ENCODE data around the gene DUSP1. TPM values are rescaled to one million over a fixed set of nuclear protein-coding genes. Genes with fewer than 3 reads are reported as not detected.

The DUSP1 gene
- total and polyA plus RNA-seq, 2 of the 13 experiments (the other 11 are each of a cell fraction or from before 2014, with no cell fraction given) = 27.1 to 55.5 TPM

DNA sequence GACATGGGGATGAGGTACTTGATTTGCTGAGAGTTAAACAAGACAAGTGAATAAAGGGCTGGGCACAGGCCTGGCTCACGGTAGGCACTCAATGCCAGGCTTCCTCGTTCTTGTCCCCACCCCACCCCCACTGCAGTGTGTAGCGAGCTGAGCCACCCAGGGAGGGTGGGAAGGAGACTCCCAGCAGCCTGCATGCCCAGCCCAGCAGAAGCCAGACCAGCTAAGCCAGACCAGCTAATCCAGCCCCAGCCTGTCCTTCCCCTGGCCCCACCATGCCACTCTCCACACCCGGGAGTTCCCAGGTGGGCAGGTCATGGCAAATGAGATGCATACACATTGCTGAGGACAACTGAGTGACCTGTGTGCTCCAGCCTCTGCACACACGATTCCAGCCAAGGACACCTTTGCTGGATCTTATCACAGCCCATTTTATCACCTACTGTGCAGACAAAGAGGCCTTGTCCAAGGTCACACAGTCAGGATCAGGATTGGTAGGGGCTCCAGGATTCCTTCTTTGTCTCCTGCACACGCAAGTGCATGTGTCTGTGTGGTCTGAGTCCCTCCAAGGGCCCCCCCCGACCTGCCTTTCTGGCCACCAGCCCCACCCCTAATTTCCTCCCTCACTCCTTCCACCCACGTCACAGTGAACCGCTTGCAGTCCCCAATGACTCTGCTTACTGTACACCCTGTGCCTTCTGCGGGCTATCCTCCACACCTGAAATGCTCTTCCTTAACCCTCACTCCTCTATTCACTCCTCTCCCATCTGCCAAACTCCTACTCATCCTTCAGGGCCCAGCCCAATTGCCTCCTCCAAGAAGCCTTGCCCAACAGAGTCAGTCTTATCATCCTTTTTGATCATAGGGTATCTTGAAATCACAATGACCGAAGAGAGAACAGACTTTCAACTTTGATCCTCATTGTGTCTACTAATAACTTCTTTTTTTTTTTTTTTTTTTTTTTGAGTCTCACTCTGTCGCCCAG is 26.6 kb downstream of the DUSP1 start (continued):
- TF ChIP-seq, protein P1, sequence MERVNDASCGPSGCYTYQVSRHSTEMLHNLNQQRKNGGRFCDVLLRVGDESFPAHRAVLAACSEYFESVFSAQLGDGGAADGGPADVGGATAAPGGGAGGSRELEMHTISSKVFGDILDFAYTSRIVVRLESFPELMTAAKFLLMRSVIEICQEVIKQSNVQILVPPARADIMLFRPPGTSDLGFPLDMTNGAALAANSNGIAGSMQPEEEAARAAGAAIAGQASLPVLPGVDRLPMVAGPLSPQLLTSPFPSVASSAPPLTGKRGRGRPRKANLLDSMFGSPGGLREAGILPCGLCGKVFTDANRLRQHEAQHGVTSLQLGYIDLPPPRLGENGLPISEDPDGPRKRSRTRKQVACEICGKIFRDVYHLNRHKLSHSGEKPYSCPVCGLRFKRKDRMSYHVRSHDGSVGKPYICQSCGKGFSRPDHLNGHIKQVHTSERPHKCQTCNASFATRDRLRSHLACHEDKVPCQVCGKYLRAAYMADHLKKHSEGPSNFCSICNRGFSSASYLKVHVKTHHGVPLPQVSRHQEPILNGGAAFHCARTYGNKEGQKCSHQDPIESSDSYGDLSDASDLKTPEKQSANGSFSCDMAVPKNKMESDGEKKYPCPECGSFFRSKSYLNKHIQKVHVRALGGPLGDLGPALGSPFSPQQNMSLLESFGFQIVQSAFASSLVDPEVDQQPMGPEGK (CRISPR knock-in tag; IDR thresholded peaks at IDR 0.05) = 0 out of 2 replicates have a peak, but pooled peaks have one; percentile 30
- TF ChIP-seq, protein P2, sequence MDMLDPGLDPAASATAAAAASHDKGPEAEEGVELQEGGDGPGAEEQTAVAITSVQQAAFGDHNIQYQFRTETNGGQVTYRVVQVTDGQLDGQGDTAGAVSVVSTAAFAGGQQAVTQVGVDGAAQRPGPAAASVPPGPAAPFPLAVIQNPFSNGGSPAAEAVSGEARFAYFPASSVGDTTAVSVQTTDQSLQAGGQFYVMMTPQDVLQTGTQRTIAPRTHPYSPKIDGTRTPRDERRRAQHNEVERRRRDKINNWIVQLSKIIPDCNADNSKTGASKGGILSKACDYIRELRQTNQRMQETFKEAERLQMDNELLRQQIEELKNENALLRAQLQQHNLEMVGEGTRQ (IDR thresholded peaks at IDR 0.05; ENCODE audit: low read depth, low read length) = no peak
- TF ChIP-seq, protein P2 (CRISPR knock-in tag; IDR thresholded peaks at IDR 0.05; ENCODE audit: borderline replicate concordance) = no peak
- TF ChIP-seq SOX6 (IDR thresholded peaks at IDR 0.05) = no peak
- peak; percentile 51; the same call in 1 of the 2 replicates for TF ChIP-seq SOX6 (CRISPR knock-in tag; IDR thresholded peaks at IDR 0.05)
- 0 out of 2 replicates have a peak, but pooled peaks have one; percentile 17 for TF ChIP-seq HNF4A (CRISPR knock-in tag; IDR thresholded peaks at IDR 0.05)
- TF ChIP-seq NR2F6 (IDR thresholded peaks at IDR 0.05) = no peak
- peak; percentile 30; the same call in 1 of the 2 replicates for TF ChIP-seq NR2F6 (CRISPR knock-in tag; IDR thresholded peaks at IDR 0.05)
- no peak for TF ChIP-seq RCOR2 (CRISPR knock-in tag; IDR thresholded peaks at IDR 0.05)
- TF ChIP-seq, protein P3, sequence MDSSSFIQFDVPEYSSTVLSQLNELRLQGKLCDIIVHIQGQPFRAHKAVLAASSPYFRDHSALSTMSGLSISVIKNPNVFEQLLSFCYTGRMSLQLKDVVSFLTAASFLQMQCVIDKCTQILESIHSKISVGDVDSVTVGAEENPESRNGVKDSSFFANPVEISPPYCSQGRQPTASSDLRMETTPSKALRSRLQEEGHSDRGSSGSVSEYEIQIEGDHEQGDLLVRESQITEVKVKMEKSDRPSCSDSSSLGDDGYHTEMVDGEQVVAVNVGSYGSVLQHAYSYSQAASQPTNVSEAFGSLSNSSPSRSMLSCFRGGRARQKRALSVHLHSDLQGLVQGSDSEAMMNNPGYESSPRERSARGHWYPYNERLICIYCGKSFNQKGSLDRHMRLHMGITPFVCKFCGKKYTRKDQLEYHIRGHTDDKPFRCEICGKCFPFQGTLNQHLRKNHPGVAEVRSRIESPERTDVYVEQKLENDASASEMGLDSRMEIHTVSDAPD (CRISPR knock-in tag; IDR thresholded peaks at IDR 0.05) = no peak
- TF ChIP-seq, protein P4, sequence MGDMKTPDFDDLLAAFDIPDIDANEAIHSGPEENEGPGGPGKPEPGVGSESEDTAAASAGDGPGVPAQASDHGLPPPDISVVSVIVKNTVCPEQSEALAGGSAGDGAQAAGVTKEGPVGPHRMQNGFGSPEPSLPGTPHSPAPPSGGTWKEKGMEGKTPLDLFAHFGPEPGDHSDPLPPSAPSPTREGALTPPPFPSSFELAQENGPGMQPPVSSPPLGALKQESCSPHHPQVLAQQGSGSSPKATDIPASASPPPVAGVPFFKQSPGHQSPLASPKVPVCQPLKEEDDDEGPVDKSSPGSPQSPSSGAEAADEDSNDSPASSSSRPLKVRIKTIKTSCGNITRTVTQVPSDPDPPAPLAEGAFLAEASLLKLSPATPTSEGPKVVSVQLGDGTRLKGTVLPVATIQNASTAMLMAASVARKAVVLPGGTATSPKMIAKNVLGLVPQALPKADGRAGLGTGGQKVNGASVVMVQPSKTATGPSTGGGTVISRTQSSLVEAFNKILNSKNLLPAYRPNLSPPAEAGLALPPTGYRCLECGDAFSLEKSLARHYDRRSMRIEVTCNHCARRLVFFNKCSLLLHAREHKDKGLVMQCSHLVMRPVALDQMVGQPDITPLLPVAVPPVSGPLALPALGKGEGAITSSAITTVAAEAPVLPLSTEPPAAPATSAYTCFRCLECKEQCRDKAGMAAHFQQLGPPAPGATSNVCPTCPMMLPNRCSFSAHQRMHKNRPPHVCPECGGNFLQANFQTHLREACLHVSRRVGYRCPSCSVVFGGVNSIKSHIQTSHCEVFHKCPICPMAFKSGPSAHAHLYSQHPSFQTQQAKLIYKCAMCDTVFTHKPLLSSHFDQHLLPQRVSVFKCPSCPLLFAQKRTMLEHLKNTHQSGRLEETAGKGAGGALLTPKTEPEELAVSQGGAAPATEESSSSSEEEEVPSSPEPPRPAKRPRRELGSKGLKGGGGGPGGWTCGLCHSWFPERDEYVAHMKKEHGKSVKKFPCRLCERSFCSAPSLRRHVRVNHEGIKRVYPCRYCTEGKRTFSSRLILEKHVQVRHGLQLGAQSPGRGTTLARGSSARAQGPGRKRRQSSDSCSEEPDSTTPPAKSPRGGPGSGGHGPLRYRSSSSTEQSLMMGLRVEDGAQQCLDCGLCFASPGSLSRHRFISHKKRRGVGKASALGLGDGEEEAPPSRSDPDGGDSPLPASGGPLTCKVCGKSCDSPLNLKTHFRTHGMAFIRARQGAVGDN (CRISPR knock-in tag; IDR thresholded peaks at IDR 0.05) = peak; percentile 35
- TF ChIP-seq SOX13 (IDR thresholded peaks at IDR 0.05) = no peak
- TF ChIP-seq SOX13 (CRISPR knock-in tag; conservative IDR thresholded peaks at IDR 0.05 in 1 of 2, IDR thresholded peaks at IDR 0.05 in 1 of 2) = peak in 1 of 2 experiments; percentile 61; a peak in 2 of 4 replicates
- peak; percentile 30; the same call in 1 of the 2 replicates for TF ChIP-seq ZNF768 (CRISPR knock-in tag; IDR thresholded peaks at IDR 0.05)
- TF ChIP-seq HNF4G (IDR thresholded peaks at IDR 0.05; ENCODE audit: borderline replicate concordance, low read depth, low read length) = no peak
- no peak for TF ChIP-seq HNF4G (CRISPR knock-in tag; IDR thresholded peaks at IDR 0.05; ENCODE audit: borderline replicate concordance, low read depth)
- TF ChIP-seq, protein P5, sequence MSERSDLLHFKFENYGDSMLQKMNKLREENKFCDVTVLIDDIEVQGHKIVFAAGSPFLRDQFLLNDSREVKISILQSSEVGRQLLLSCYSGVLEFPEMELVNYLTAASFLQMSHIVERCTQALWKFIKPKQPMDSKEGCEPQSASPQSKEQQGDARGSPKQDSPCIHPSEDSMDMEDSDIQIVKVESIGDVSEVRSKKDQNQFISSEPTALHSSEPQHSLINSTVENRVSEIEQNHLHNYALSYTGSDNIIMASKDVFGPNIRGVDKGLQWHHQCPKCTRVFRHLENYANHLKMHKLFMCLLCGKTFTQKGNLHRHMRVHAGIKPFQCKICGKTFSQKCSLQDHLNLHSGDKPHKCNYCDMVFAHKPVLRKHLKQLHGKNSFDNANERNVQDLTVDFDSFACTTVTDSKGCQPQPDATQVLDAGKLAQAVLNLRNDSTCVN (CRISPR knock-in tag; IDR thresholded peaks at IDR 0.05; ENCODE audit: borderline replicate concordance) = no peak
